CD4-positive, alpha-beta T cell (primary cell): ENCODE data around the gene SNAPIN. TPM values are rescaled to one million over a fixed set of nuclear protein-coding genes. Genes with fewer than 3 reads are reported as not detected.

Experiments
- ATAC-seq: fragments of 200-7000 bp; cut with Tn5 transposase; one replicate; pipeline ENCODE4 v1.10.0; 2022; ENCODE audit warnings: mild to moderate bottlenecking; ENCODE audit not compliant: poor library complexity
- CTCF ChIA-PET: fragments of 350-600 bp; sonication (Branson Sonifier 250); formaldehyde crosslinking; loops from one replicate; lab custom pipeline; 2021; ENCODE audit warnings: antibody characterized with exemption, inconsistent platforms; lab: Charles Lee
- POLR2A ChIA-PET: fragments of 350-600 bp; sonication (Branson Sonifier 250); formaldehyde crosslinking; loops from one replicate; lab custom pipeline; 2021; ENCODE audit warnings: antibody characterized with exemption, inconsistent platforms; lab: Charles Lee
- DNase-seq, 14 experiments: peaks; one replicate each; pipeline ENCODE4 v3.0.0-alpha.2; 2013 to 2020; ENCODE audit warnings: mixed read lengths in 2 of 14
- H3K27ac ChIP-seq, 2 donors: one replicate each; pipeline versions ENCODE4 v1.5.1 to v1.7.0; 2013; ENCODE audit warnings: low read length in 2 of 2, low read depth in 1 of 2, mild to moderate bottlenecking in 1 of 2
- H3K27me3 ChIP-seq, 2 experiments: 1 replicate in 1 of 2; 2 replicates in 1 of 2; pipeline versions ENCODE4 v1.6.1 to v1.7.0; 2013; ENCODE audit warnings: low read length in 2 of 2, control low read depth in 1 of 2, mild to moderate bottlenecking in 1 of 2, moderate library complexity in 1 of 2; ENCODE audit not compliant: insufficient read depth in 2 of 2, control insufficient read depth in 1 of 2
- H3K36me3 ChIP-seq: one replicate; pipeline ENCODE4 v1.6.1; 2013; ENCODE audit warnings: low read length, control low read depth; ENCODE audit not compliant: insufficient read depth
- H3K4me1 ChIP-seq: one replicate; pipeline ENCODE4 v1.6.1; 2013; ENCODE audit warnings: low read length, control low read depth; ENCODE audit not compliant: insufficient read depth
- H3K4me3 ChIP-seq: one replicate; pipeline ENCODE4 v1.5.1; 2013; ENCODE audit warnings: mild to moderate bottlenecking, low read length, moderate library complexity
- H3K9me3 ChIP-seq, 2 experiments: 1 replicate in 1 of 2; 2 replicates in 1 of 2; pipeline versions ENCODE4 v1.6.1 to v1.7.0; 2013; ENCODE audit warnings: low read length in 2 of 2, mild to moderate bottlenecking in 2 of 2, control low read depth in 1 of 2, moderate library complexity in 1 of 2; ENCODE audit not compliant: control insufficient read depth in 1 of 2, insufficient read depth in 1 of 2
- H3K27ac Mint-ChIP-seq: one replicate; pipeline ENCODE4 v1.8.0; 2020; ENCODE audit warnings: mixed read lengths
- H3K27me3 Mint-ChIP-seq: one replicate; pipeline ENCODE4 v1.8.0; 2021; ENCODE audit warnings: mixed read lengths
- H3K36me3 Mint-ChIP-seq: one replicate; pipeline ENCODE4 v1.8.0; 2021; ENCODE audit warnings: low read depth, mixed read lengths
- H3K4me1 Mint-ChIP-seq: one replicate; pipeline ENCODE4 v1.8.0; 2021; ENCODE audit warnings: low read depth, mixed read lengths
- H3K4me3 Mint-ChIP-seq: one replicate; pipeline ENCODE4 v1.8.0; 2020; ENCODE audit warnings: mild to moderate bottlenecking, mixed read lengths
- H3K9me3 Mint-ChIP-seq: one replicate; pipeline ENCODE4 v1.8.0; 2020; ENCODE audit warnings: mixed read lengths
- intact Hi-C, 2 experiments: fragments of 100-400 bp; cut with DNase I in 1 of 2; cut with micrococcal nuclease in 1 of 2; formaldehyde crosslinking; loops; one replicate each; pipeline versions ENCODE4 v1.15.1 to v1.9.0; 2023 to 2025; cut with DNase I, micrococcal nuclease
- total RNA-seq, 174 experiments: library from RNA in 2 of 174; stranded (reverse) in 2 of 174; gene quantifications; one replicate each; pipeline ENCODE4 v1.2.3 and lab custom pipeline; 2021 to 2026
- TF ChIP-seq, protein P1 (sequence below): fragments of 200-600 bp; IDR thresholded peaks from one replicate; pipeline ENCODE4 v1.8.0; 2022; ENCODE audit warnings: antibody characterized with exemption, mild to moderate bottlenecking

Gene SNAPIN
- total RNA-seq, 2 experiments from 2014 or later, result 7.2 to 7.3 TPM

DNA sequence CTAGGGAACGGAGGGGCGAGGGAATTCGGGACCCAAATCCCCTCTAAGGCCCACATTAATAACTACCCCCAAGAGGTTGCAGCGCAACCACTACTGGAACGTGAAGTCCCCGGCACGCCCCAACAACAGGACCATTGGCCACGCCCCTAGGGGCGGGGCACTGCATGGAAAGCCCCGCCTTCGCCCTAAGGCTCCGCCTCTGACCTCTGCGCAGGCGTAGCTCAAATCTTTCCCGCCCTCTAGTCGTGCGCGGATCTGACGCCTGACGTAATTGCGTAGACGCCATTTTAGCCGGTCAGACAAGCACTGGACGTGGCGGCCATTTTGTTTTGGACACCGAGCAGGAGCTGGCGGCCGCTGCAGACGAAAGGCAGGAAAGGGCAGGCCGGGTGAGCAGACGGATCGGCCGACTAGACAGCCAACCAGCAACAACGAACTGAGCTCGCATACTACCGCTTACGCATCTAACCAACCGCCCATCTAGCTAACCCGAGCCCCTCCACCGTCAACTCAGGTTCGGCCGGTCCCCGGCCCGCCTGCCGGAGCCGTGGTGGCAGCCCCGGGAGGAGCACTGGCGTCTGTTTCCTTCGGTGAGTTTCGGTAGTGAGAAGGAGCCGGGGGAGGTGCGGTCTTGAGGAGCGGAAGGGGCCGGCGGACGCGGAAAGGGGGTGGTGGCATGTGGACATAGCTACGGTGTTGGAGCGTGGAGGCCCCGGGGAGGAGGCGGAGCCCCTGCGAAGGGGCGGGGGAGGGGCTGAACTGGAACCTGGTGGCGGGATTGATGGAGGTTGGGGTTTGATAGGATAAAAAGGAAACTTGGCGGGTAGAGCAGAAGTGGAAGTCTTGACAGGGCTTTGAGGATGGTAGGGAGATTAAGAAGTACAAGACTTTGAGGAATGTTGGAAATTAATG, 24.5 kb upstream of the SNAPIN start, which contains the start of gene CHTOP:
Gene CHTOP, plus strand, starts transcription at position 313 of the 912 bp plus-strand sequence. CDS start 2,523 bp downstream, outside the sequence.
- Histone ChIP-seq H3K9me3 (no peaks in the 10 kb centered on the region), H3K36me3 (peaks cover 33% of the 10 kb centered on the region), H3K27me3 (no peaks in the 10 kb centered on the region), H3K4me1 (peaks cover 33% of the 10 kb centered on the region), H3K27ac (peak within 1 kb of the TSS; percentile 98 to 100), H3K4me3 (peak within 1 kb of the TSS; percentile 83)
- Mint-ChIP-seq H3K27me3 (no peaks in the 10 kb centered on the region), H3K27ac (peak within 1 kb of the TSS; percentile 100), H3K4me3 (peak within 1 kb of the TSS; percentile 100), H3K4me1 (peaks cover 47% of the 10 kb centered on the region), H3K9me3 (no peaks in the 10 kb centered on the region), H3K36me3 (peaks cover 51% of the 10 kb centered on the region)
- CTCF ChIA-PET, result interaction anchor here (1.4 to 1.8 kb wide), 2 partner anchors 21 to 101 kb away, joined by 3 to 4 read pairs; no protein-coding TSS in a partner anchor
- ATAC-seq (peak; percentile 87), DNase-seq (peak; percentile 90 to 98 (median 95))
- POLR2A ChIA-PET, result interaction anchor here (0.5 to 3.7 kb wide), 35 partner anchors 9 to 1322 kb away, joined by 3 to 89 read pairs (median 5); partner anchors contain the start of genes DENND4B, GATAD2B, ILF2 and INTS3
- intact Hi-C loops, result loop anchor here (1.0 to 5.0 kb wide), 4 partner anchors 15 to 87 kb away; partner anchors contain the start of genes ILF2 (in 2 of the 2), SNAPIN (in 2 of the 2), S100A3 (in 1 of the 2) and S100A4 (in 1 of the 2)
- TF ChIP-seq, protein P1, sequence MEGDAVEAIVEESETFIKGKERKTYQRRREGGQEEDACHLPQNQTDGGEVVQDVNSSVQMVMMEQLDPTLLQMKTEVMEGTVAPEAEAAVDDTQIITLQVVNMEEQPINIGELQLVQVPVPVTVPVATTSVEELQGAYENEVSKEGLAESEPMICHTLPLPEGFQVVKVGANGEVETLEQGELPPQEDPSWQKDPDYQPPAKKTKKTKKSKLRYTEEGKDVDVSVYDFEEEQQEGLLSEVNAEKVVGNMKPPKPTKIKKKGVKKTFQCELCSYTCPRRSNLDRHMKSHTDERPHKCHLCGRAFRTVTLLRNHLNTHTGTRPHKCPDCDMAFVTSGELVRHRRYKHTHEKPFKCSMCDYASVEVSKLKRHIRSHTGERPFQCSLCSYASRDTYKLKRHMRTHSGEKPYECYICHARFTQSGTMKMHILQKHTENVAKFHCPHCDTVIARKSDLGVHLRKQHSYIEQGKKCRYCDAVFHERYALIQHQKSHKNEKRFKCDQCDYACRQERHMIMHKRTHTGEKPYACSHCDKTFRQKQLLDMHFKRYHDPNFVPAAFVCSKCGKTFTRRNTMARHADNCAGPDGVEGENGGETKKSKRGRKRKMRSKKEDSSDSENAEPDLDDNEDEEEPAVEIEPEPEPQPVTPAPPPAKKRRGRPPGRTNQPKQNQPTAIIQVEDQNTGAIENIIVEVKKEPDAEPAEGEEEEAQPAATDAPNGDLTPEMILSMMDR, result no peak

DNA sequence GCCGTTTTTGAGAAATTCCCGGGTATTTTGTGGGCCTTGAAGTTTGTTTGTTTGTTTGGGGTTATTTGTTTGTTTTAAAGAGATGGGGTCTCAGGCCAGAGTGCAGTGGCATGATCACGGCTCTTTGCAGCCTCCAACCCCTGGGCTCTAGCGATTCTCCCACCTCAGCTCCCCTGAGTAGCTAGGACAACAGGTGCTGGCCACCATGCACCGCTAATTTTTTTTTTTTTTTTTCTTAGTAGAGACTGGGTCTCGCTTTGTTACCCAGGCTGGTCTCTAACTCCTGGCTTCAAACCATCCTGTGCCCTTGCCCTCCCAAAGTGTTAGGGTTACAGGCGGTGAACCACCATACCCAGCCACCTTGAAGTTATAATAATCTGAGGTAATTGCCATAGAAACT, 22.6 kb upstream of the SNAPIN start:
- CTCF ChIA-PET, result interaction anchor here (0.7 to 1.0 kb wide), 2 partner anchors 30 to 817 kb away, joined by 3 read pairs; no protein-coding TSS in a partner anchor
- peaks cover 53% of the 10 kb centered on the region for H3K4me1 Mint-ChIP-seq

DNA sequence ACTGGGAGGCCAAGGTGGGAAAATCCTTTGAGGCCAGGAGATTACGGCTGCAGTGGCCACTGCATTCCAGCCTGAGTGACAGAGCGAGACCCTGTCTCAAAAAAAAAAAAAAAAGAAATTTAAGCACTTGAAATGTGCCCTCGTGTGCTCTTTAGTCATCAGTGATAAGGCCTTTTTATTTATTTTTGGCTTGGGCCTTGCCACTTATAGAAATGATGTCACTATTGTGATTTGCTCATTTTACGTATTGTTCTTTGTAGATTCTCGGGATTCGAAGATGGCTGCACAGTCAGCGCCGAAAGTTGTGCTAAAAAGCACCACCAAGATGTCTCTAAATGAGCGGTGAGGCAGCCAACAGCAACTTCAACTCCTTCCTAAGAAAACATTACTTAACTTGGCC, 22.2 kb upstream of the SNAPIN start:
- Histone ChIP-seq H3K36me3 (peaks cover 55% of the 10 kb centered on the region), H3K4me3 (no peak overlapping the region), H3K27me3 (no peaks in the 10 kb centered on the region), H3K27ac (no peak overlapping the region), H3K4me1 (peaks cover 39% of the 10 kb centered on the region), H3K9me3 (no peaks in the 10 kb centered on the region)
- Mint-ChIP-seq H3K36me3 (peaks cover 71% of the 10 kb centered on the region), H3K4me1 (peaks cover 58% of the 10 kb centered on the region), H3K27me3 (no peaks in the 10 kb centered on the region), H3K27ac (peak overlapping the region; percentile 100), H3K4me3 (peak overlapping the region; percentile 89), H3K9me3 (no peaks in the 10 kb centered on the region)
- no peak for DNase-seq
- intact Hi-C loops, result loop anchor here in 1 of 2 experiments (2.0 kb wide), 1 partner anchor 90 kb away; no protein-coding TSS in a partner anchor
- ChIA-PET POLR2A (no interaction called here), CTCF (no interaction called here)
- no peak for ATAC-seq
- TF ChIP-seq, protein P1, result no peak

More for the DNA sequence above, 22.6 kb upstream of the SNAPIN start:
- Mint-ChIP-seq H3K27me3 (no peaks in the 10 kb centered on the region), H3K27ac (peak overlapping the region; percentile 100), H3K4me3 (peak overlapping the region; percentile 87), H3K9me3 (no peaks in the 10 kb centered on the region), H3K36me3 (peaks cover 67% of the 10 kb centered on the region)
- POLR2A ChIA-PET, result interaction anchor here (1.1 to 3.7 kb wide), 5 partner anchors 10 to 355 kb away, joined by 3 to 89 read pairs (median 35); partner anchors contain the start of genes ILF2, RPS27 and SNAPIN
- intact Hi-C loops, result loop anchor here (2.0 kb wide), 3 partner anchors 13 to 91 kb away; partner anchors contain the start of gene ILF2 (in 2 of the 2)
- peaks cover 39% of the 10 kb centered on the region for H3K4me1 ChIP-seq
- peak overlapping the region in 1 of 2 donors; percentile 10 for H3K27ac ChIP-seq
- no peaks in the 10 kb centered on the region for H3K9me3 ChIP-seq
- H3K36me3 ChIP-seq, result peaks cover 51% of the 10 kb centered on the region
- ATAC-seq, result no peak
- TF ChIP-seq, protein P1, result no peak
- H3K4me3 ChIP-seq, result peak overlapping the region; percentile 83
- H3K27me3 ChIP-seq, result no peaks in the 10 kb centered on the region
- DNase-seq, result no peak
